Ovary (tissue), 3 donors: Measurements from ENCODE around the gene TTC22.

Experiments used
- CTCF ChIP-seq, 3 donors: fragments of 450-650 bp in 2 of 3; fragments of 200-600 bp in 1 of 3; IDR thresholded peaks; one replicate each; pipeline versions ENCODE4 v1.5.1 to v1.8.0; 2016 to 2022; ENCODE audit warnings: antibody characterized with exemption in 3 of 3, mild to moderate bottlenecking in 1 of 3
- POLR2A ChIP-seq: fragments of 450-650 bp; IDR thresholded peaks from one replicate; pipeline ENCODE4 v1.6.1; 2017; ENCODE audit warnings: antibody characterized with exemption, mild to moderate bottlenecking, moderate library complexity
- donor health status: DM: no; HTN: no; CAD: no.

- TF ChIP-seq CTCF (IDR thresholded peaks at IDR 0.05) (no peak), POLR2A (no peak)
Measured at GRCh38 chr1:54798206-54798605, 2.9 kb downstream of the TTC22 start.
